Kidney (tissue), 14 donors: ENCODE measurements around the gene FIP1L1. TPM values are rescaled to one million over a fixed set of nuclear protein-coding genes. Genes with fewer than 3 reads are reported as not detected.

Experiments
- DNase-seq, 5 donors: peaks; one replicate each; pipeline ENCODE4 v3.0.0-alpha.2; 2013 to 2020
- FAIRE-seq: peaks from 2 replicates; lab custom pipeline; 2012; peaks lifted over from hg19 to GRCh38; lab: Jason Lieb, UNC
- H3K27ac ChIP-seq, 2 donors: one replicate each; pipeline ENCODE4 v1.7.0; 2013; ENCODE audit warnings: low read depth in 2 of 2, low read length in 2 of 2, inconsistent platforms in 1 of 2
- H3K27me3 ChIP-seq: one replicate; pipeline ENCODE4 v1.7.1; 2013; ENCODE audit warnings: low read length, inconsistent platforms; ENCODE audit not compliant: control insufficient read depth, insufficient read depth
- H3K36me3 ChIP-seq, 3 donors: one replicate each; pipeline versions ENCODE4 v1.7.0 to v1.7.1; 2013; ENCODE audit warnings: low read length in 3 of 3, control low read depth in 1 of 3, inconsistent platforms in 1 of 3; ENCODE audit not compliant: insufficient read depth in 3 of 3, control insufficient read depth in 2 of 3
- H3K4me1 ChIP-seq, 3 donors: one replicate each; pipeline versions ENCODE4 v1.7.0 to v1.7.1; 2013; ENCODE audit warnings: low read length in 3 of 3, inconsistent platforms in 1 of 3, low read depth in 1 of 3; ENCODE audit not compliant: control insufficient read depth in 2 of 3, insufficient read depth in 2 of 3
- H3K4me3 ChIP-seq, 3 donors: one replicate each; pipeline versions ENCODE4 v1.7.0 to v1.8.1; 2013; ENCODE audit warnings: low read length in 3 of 3, control low read depth in 1 of 3, inconsistent platforms in 1 of 3
- H3K9ac ChIP-seq, 3 donors: one replicate each; pipeline versions ENCODE4 v1.7.0 to v1.7.1; 2013; ENCODE audit warnings: low read length in 3 of 3, control low read depth in 1 of 3, inconsistent platforms in 1 of 3
- H3K9me3 ChIP-seq, 3 donors: one replicate each; pipeline versions ENCODE4 v1.7.0 to v1.7.1; 2013; ENCODE audit warnings: low read length in 3 of 3, control low read depth in 1 of 3, inconsistent platforms in 1 of 3; ENCODE audit not compliant: control insufficient read depth in 2 of 3, insufficient read depth in 1 of 3
- intact Hi-C: fragments of 100-400 bp; cut with DNase I; formaldehyde crosslinking; loops from one replicate; pipeline ENCODE4 v1.11.1; 2022
- polyA plus RNA-seq: library from polyadenylated mRNA; stranded (reverse); fragments of 350-450 nt; fragmentation: Illumina TruSeq; extraction: RNeasy Lipid Tissue Mini Kit (QIAGEN cat#74804); gene quantifications from one replicate; pipeline ENCODE4 v1.2.3, GENCODE V29; 2014; ENCODE audit warnings: low read depth, low replicate concordance; ENCODE audit not compliant: insufficient read depth
- total RNA-seq: library from RNA; stranded (reverse); fragmentation: NEBNext Ultra II Directional; extraction: Animal tissue kit (Norgen Biotek cat#: 25700); gene quantifications from one replicate; pipeline ENCODE4 v1.2.1, GENCODE V29; 2021
- TF ChIP-seq, protein P1 (sequence below): IDR thresholded peaks from 3 replicates; pipeline ENCODE4 v1.5.1; 2012; ENCODE audit warnings: mild to moderate bottlenecking, moderate library complexity, borderline replicate concordance; ENCODE audit not compliant: insufficient read depth; ENCODE audit errors: extremely low read depth
- donor health status: control.
- donor health status: control.
- donor health status: control.
- donor health status: control.
- donor health status: control.
- donor health status: DM: yes; HTN: yes; CAD: no.
- donor health status: Normal renal cell carcinoma (clear cell type).

The FIP1L1 gene
- total and polyA plus RNA-seq, 2 donors from 2014 or later, result 25.5 to 48.0 TPM

DNA sequence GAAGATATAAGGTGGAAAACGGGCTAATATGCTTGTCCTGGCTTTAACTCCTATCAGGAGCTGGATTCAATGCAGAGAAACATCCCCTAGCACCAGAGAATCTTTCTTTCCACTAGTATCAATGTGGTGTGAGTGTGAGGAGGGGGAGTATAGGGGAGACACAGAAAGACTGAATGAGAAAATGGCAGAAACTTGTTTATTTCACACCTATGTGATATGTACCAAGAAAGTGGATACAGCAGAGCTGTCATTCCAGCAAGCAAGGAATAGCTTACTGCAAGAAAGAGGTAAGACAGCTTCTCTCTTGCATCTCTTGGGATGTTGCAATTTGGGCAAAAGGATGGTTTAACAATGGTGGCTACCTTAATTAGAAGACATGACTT, 108.2 kb downstream of the FIP1L1 start:
- no peaks in the 10 kb centered on the region for H3K9me3 ChIP-seq
- no peak overlapping the region for H3K4me3 ChIP-seq
- TF ChIP-seq, protein P1, sequence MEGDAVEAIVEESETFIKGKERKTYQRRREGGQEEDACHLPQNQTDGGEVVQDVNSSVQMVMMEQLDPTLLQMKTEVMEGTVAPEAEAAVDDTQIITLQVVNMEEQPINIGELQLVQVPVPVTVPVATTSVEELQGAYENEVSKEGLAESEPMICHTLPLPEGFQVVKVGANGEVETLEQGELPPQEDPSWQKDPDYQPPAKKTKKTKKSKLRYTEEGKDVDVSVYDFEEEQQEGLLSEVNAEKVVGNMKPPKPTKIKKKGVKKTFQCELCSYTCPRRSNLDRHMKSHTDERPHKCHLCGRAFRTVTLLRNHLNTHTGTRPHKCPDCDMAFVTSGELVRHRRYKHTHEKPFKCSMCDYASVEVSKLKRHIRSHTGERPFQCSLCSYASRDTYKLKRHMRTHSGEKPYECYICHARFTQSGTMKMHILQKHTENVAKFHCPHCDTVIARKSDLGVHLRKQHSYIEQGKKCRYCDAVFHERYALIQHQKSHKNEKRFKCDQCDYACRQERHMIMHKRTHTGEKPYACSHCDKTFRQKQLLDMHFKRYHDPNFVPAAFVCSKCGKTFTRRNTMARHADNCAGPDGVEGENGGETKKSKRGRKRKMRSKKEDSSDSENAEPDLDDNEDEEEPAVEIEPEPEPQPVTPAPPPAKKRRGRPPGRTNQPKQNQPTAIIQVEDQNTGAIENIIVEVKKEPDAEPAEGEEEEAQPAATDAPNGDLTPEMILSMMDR, result no peak
- FAIRE-seq (no peak), DNase-seq (no peak)
- H3K36me3 ChIP-seq, result no peaks in the 10 kb centered on the region
- no peaks in the 10 kb centered on the region for H3K27me3 ChIP-seq
- no peak overlapping the region for H3K27ac ChIP-seq
- no peak overlapping the region for H3K9ac ChIP-seq
- H3K4me1 ChIP-seq, result no peaks in the 10 kb centered on the region
- intact Hi-C loops, result no loop called here

DNA sequence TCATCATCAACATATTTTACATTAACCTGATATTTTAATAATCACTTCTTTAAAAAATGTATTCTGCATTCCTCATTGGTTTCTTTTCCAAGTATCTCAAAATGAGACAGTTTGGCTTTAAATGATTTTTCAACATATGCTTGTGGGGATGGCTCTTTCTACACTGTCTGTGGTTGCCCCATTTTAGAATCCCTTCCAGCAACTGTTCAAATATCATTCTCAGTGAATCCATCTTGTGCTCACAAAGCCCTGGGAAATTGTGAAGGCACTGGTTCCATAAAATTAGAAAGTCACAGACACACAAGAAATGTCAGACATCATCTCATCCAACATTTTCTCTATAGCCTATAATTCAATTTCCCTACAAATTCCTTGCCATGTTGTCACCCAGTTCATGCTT, 110.3 kb downstream of the FIP1L1 start:
- DNase-seq (no peak), FAIRE-seq (no peak)
- TF ChIP-seq, protein P1, result no peak
- Histone ChIP-seq H3K27me3 (no peaks in the 10 kb centered on the region), H3K4me3 (no peak overlapping the region), H3K9ac (no peak overlapping the region), H3K36me3 (no peaks in the 10 kb centered on the region), H3K27ac (no peak overlapping the region), H3K4me1 (no peaks in the 10 kb centered on the region), H3K9me3 (no peaks in the 10 kb centered on the region)
- intact Hi-C loops, result no loop called here

DNA sequence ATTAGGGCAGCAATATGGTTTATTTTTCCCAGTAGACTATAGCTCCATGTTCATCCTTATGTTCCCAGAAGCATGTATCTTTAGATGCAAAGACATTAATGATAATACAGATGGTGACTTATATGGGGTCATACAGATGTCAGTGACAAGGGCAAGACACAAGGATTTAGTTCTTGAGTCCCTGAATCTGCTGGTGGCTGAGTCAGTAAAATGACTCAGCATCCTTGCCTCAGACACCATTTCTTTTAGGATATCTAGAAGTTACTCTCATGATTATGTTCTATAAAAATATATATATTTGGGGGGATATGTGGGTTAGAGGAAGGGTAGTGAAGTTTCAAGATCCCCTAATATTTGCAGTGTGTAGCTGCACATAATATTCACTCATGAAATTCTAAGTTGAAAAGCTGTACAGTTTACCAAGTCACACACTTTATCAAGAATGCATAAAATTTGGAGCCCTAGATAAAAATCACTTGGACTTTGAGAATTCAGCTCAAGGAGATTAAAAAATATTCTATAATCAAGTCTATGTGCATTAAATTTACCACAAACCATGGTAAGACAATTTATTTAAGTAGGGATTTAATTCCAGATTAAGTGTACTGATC, 111.9 kb downstream of the FIP1L1 start:
- H3K27me3 ChIP-seq, result no peaks in the 10 kb centered on the region
- H3K27ac ChIP-seq, result no peak overlapping the region
- FAIRE-seq (no peak), DNase-seq (no peak)
- TF ChIP-seq, protein P1, result no peak
- H3K4me3 ChIP-seq, result no peak overlapping the region
- intact Hi-C loops, result no loop called here
- H3K9ac ChIP-seq, result no peak overlapping the region
- H3K9me3 ChIP-seq, result no peaks in the 10 kb centered on the region
- peaks cover 0 to 6% (median 0%) of the 10 kb centered on the region in 3 donors for H3K36me3 ChIP-seq
- H3K4me1 ChIP-seq, result no peaks in the 10 kb centered on the region
